AG10803 (cell line): ENCODE data around the gene MFSD8.
"Not testable (repeated sequence)": the region's sequence is repeated elsewhere in the genome, so short reads cannot be mapped to it uniquely, and the experiment has no call there.

ENCODE experiments used
- DNase-seq: peaks from one replicate; pipeline ENCODE4 v3.0.0; 2010; ENCODE audit warnings: low read depth
- H3K4me3 ChIP-seq: 2 replicates; pipeline ENCODE4 v1.5.1; 2011; ENCODE audit warnings: mild to moderate bottlenecking, low read length, control low read depth
- TF ChIP-seq, protein P1 (sequence below): conservative IDR thresholded peaks from 2 replicates; pipeline ENCODE4 v1.5.1; 2011; ENCODE audit warnings: mild to moderate bottlenecking, low read length, control low read depth, inconsistent platforms

The MFSD8 gene, protein sequence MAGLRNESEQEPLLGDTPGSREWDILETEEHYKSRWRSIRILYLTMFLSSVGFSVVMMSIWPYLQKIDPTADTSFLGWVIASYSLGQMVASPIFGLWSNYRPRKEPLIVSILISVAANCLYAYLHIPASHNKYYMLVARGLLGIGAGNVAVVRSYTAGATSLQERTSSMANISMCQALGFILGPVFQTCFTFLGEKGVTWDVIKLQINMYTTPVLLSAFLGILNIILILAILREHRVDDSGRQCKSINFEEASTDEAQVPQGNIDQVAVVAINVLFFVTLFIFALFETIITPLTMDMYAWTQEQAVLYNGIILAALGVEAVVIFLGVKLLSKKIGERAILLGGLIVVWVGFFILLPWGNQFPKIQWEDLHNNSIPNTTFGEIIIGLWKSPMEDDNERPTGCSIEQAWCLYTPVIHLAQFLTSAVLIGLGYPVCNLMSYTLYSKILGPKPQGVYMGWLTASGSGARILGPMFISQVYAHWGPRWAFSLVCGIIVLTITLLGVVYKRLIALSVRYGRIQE

DNA sequence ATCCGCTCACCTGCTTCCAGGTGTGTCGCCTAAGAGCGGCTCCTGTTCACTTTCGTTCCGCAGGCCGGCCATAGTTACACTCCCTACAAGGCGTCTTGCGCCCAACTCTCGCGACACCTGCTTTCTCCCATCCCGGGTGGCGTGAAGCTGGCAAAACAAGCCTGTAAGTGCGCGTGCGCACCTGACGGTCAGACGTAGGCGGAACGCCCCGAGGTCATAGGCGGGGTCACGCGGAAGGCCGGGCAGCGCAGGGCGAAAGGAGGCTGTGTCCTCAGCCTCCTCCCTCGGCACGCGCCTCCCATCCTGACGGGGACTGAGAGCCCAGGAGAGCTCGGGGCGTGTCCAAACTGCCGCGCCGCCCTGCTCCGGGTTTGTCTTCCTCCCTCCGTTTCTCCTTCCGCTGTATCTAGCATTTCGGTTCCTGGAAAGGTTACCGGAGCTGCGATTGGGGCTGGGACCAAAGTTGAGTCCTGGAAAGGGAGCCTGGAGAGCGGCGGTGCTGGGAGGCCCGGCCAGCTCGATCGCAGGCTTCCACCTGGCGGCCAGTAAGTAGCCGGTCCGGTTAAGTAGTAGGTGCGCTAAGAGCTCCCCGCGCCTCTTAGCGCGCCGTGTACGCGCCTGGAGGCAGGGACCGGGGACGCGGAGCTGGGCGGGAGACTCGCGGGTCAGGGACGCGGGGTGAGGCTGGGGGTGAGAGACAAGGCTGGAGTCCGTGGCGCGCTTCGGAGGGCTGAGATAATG lies at the start of gene MFSD8, which contains the start of gene ABHD18:
MFSD8 (minus strand) TSS at position 112 of the 741 bp plus-strand sequence; CDS start at position 72, 40 bp downstream.
ABHD18 (plus strand) TSS at position 345 of the 741 bp plus-strand sequence. CDS start 17,550 bp downstream, outside the sequence.
- H3K4me3 ChIP-seq: peak within 1 kb of the TSS; percentile 99
- DNase-seq: peak; percentile 99
- TF ChIP-seq, protein P1, sequence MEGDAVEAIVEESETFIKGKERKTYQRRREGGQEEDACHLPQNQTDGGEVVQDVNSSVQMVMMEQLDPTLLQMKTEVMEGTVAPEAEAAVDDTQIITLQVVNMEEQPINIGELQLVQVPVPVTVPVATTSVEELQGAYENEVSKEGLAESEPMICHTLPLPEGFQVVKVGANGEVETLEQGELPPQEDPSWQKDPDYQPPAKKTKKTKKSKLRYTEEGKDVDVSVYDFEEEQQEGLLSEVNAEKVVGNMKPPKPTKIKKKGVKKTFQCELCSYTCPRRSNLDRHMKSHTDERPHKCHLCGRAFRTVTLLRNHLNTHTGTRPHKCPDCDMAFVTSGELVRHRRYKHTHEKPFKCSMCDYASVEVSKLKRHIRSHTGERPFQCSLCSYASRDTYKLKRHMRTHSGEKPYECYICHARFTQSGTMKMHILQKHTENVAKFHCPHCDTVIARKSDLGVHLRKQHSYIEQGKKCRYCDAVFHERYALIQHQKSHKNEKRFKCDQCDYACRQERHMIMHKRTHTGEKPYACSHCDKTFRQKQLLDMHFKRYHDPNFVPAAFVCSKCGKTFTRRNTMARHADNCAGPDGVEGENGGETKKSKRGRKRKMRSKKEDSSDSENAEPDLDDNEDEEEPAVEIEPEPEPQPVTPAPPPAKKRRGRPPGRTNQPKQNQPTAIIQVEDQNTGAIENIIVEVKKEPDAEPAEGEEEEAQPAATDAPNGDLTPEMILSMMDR: peak; percentile 46

DNA sequence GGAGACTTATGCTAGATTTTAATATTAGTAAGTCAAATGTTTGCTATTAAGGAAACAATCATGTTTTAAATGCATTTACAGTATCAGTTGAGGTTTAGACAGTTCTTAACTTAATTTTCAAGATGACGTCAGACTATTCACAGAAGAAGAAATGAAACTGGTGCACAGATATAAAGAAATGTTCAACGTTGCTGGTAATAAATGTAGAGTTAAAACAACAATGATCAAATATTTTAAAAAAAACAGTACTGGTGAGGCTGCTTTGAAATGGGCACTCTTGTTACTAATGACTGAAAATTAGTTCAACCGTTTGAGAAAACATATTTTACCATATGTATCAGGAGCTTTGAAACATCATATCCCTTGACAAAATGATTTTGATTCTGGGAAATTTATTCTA lies 44.5 kb upstream of the MFSD8 start:
- no peak overlapping the region for H3K4me3 ChIP-seq
- DNase-seq: no peak
- TF ChIP-seq, protein P1: no peak

DNA sequence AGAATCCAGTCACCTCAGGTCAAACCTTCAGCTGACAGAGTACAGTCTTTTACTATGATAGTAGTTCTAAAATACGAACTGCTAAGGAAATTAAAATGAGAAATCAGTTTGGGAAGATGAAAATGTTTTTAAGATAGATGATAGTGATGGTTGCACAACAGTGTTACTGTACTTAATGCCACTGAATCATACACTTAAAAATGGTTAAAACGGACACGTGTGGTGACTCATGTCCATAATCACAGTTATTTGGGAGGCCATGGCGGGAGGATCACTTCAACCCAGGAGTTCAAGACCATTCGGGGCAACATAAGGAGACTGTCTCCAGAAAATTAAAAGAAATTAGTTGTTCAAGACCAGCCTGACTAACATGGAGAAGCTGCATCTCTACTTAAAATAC lies 41.6 kb upstream of the MFSD8 start:
- DNase-seq: no peak
- TF ChIP-seq, protein P1: no peak
- H3K4me3 ChIP-seq: no peak overlapping the region

DNA sequence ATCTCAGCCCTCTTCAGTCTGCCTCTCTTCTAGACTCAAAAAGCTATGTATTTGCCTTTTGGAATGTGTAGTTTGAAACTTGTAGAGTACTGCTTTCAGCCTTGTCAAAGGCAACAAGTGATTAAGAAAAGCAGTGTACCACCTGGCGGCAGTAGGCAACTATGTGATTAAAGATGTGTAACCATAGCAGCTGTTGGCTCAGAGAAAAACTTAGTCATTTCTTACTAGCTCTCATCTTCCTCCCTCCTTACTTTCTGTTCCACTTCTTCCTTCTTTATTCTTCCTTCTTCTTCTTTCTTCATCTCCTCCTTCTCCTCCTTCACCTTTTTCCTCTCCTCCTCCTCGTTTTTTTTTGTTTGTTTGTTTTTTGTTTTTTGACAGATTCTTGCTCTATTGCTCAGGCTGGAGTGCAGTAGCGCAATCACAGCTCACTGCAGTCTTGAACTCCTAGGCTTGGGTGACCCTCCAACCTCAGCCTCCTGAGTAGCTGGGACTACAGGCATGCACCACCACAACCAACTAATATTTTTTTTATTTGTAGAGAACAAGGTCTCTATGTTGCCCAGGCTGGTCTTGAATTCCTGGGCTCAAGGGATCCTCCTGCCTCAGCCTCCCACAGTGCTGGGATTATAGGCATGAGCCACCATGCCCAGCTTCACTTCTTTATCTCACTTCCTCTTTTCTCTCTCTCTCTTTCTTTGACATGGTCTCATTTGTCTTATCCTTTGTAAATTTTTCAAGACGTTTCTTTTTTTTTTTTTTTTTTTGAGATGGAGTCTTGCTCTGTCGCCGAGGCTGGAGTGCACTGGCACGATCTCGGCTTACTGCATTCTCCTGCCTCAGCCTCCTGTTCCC lies 32.8 kb upstream of the MFSD8 start:
- DNase-seq: peak; percentile 43
- no peak overlapping the region for H3K4me3 ChIP-seq
- TF ChIP-seq, protein P1: peak; percentile 13; the same call in 1 of the 2 replicates

DNA sequence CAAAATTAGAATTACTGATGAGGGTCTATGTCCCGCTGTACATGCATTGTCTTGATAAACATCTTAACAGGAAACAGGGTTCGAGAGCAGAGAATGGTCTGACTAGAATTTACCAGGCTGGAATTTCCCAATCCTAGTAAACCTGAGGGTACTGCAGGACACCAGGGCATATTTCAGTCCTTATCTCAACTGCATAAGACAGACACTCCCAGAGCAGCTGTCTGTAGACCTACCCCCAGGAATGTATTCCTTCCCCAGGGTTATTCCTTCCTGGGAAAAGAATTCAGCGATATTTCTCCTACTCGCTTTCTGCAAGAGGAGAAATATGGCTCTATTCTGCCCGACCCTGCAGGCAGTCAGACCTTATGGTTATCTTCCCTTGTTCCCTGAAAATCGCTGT lies 31.5 kb upstream of the MFSD8 start:
- H3K4me3 ChIP-seq, DNase-seq: not testable (repeated sequence)

DNA sequence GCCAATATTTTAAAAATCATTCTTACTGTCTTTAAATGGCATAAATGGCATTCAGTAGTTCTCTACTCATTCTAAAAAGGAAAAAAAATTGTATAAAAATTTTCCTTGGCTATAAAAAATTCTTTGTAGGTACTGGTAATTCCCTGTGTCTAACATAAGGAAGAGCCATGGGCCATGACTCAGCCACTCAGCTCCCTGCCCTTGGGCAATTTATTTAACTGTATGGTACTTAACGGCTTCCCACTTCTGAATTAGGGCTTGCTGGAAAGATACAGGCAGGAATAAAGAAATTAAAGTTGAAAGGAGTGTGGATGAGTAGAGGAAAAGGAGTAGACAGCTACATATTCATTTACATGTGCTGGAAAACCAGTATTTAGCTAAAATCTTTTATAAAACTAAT lies 30.8 kb upstream of the MFSD8 start:
- DNase-seq: peak; percentile 11
- TF ChIP-seq, protein P1: no peak
- H3K4me3 ChIP-seq: no peak overlapping the region

DNA sequence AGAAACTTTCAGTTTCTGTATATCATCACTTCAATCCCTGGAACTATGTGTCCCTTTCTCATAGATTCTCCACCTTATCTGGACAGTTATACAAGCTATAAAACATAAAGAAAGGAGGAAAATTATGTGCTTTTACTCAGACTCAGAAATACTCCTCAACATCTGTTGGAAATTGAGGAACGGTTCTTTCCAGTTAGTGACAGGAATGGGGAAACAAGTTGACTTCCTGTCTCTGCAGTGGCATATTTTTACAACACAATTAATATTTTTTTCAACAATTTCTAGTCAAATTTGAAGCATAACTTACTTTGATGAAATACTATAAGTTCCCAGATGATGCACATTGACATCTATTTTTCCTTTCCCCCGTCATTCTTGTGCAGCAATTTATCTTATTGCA lies 28.2 kb upstream of the MFSD8 start:
- DNase-seq: no peak
- TF ChIP-seq, protein P1: no peak
- no peak overlapping the region for H3K4me3 ChIP-seq
